Astrocyte (in vitro differentiated cells and primary cell): Measurements from ENCODE around the gene IGF2BP3.

Source experiments
- EZH2 ChIP-seq: IDR thresholded peaks from 2 replicates; pipeline ENCODE4 v1.6.1; 2012; ENCODE audit warnings: mild to moderate bottlenecking, low read length, inconsistent platforms; ENCODE audit not compliant: insufficient read depth
- TF ChIP-seq, protein P1 (sequence below): IDR thresholded peaks from 2 replicates; pipeline ENCODE4 v1.5.1; 2011; ENCODE audit warnings: low read depth, mild to moderate bottlenecking, inconsistent platforms, low read length, moderate library complexity; ENCODE audit not compliant: insufficient read depth

- TF ChIP-seq, protein P1, sequence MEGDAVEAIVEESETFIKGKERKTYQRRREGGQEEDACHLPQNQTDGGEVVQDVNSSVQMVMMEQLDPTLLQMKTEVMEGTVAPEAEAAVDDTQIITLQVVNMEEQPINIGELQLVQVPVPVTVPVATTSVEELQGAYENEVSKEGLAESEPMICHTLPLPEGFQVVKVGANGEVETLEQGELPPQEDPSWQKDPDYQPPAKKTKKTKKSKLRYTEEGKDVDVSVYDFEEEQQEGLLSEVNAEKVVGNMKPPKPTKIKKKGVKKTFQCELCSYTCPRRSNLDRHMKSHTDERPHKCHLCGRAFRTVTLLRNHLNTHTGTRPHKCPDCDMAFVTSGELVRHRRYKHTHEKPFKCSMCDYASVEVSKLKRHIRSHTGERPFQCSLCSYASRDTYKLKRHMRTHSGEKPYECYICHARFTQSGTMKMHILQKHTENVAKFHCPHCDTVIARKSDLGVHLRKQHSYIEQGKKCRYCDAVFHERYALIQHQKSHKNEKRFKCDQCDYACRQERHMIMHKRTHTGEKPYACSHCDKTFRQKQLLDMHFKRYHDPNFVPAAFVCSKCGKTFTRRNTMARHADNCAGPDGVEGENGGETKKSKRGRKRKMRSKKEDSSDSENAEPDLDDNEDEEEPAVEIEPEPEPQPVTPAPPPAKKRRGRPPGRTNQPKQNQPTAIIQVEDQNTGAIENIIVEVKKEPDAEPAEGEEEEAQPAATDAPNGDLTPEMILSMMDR = no peak
- TF ChIP-seq EZH2 = no peak
Measured at GRCh38 chr7:23294549-23295400, 175.5 kb downstream of the IGF2BP3 start.
